ENCODE data around the gene POFUT2.

Gene POFUT2

GRCh38 chr21:45248301-45248892 lies 39.3 kb downstream of the POFUT2 start:
- ATAC-seq = no peak

- no peak for ATAC-seq
These were observed 41.0 kb downstream of the POFUT2 start for GRCh38 chr21:45246386-45247320.

GRCh38 chr21:45244799-45245340 lies 42.8 kb downstream of the POFUT2 start:
- no peak for ATAC-seq

- ATAC-seq = no peak
These were observed 44.1 kb downstream of the POFUT2 start for GRCh38 chr21:45243603-45244002.

- ATAC-seq = no peak
These were observed 46.3 kb downstream of the POFUT2 start for GRCh38 chr21:45241357-45241756.

GRCh38 chr21:45237401-45237800 lies 50.3 kb downstream of the POFUT2 start:
- ATAC-seq = no peak

GRCh38 chr21:45236481-45236880 lies 51.2 kb downstream of the POFUT2 start:
- no peak for ATAC-seq

GRCh38 chr21:45235488-45235887 lies 52.2 kb downstream of the POFUT2 start:
- ATAC-seq = no peak

- no peak for ATAC-seq
These were observed 52.7 kb downstream of the POFUT2 start for GRCh38 chr21:45234965-45235364.

- ATAC-seq = no peak
These were observed 53.6 kb downstream of the POFUT2 start for GRCh38 chr21:45234127-45234526.

- no peak for ATAC-seq
These were observed 56.0 kb downstream of the POFUT2 start for GRCh38 chr21:45231705-45232104.

GRCh38 chr21:45228656-45229240 lies 58.9 kb downstream of the POFUT2 start:
- no peak for ATAC-seq

- peak; percentile 92 to 93 for ATAC-seq
These were observed 59.5 kb downstream of the POFUT2 start for GRCh38 chr21:45228171-45228641.

- ATAC-seq = no peak
These were observed 60.0 kb downstream of the POFUT2 start for GRCh38 chr21:45227735-45228134.

- no peak for ATAC-seq
These were observed 61.0 kb downstream of the POFUT2 start for GRCh38 chr21:45226540-45227326.

- no peak for ATAC-seq
These were observed 61.9 kb downstream of the POFUT2 start for GRCh38 chr21:45225741-45226327.

GRCh38 chr21:45225041-45225740 lies 62.5 kb downstream of the POFUT2 start:
- ATAC-seq = no peak

- ATAC-seq = peak; percentile 27 to 46
These were observed 63.3 kb downstream of the POFUT2 start for GRCh38 chr21:45224189-45224938.

GRCh38 chr21:45223236-45224185 lies 64.2 kb downstream of the POFUT2 start:
- no peak for ATAC-seq

Data from activated CD4-positive, CD25-positive, alpha-beta regulatory T cell treated with anti-CD3 and anti-CD28 coated beads, Interleukin-2, amount 50 U/mL, for 24 hours (primary cell).